GM18498 (cell line): ENCODE measurements around the gene AGAP2.
"Not testable (repeated sequence)": the region's sequence is repeated elsewhere in the genome, so short reads cannot be mapped to it uniquely, and the experiment has no call there.

Source experiments
- ATAC-seq: cut with Tn5 transposase; IDR thresholded peaks from one replicate; pipeline ENCODE4 v1.9.1; 2021; ENCODE audit warnings: mild to moderate bottlenecking, moderate library complexity; ENCODE audit not compliant: unreplicated experiment

AGAP2 gene

DNA sequence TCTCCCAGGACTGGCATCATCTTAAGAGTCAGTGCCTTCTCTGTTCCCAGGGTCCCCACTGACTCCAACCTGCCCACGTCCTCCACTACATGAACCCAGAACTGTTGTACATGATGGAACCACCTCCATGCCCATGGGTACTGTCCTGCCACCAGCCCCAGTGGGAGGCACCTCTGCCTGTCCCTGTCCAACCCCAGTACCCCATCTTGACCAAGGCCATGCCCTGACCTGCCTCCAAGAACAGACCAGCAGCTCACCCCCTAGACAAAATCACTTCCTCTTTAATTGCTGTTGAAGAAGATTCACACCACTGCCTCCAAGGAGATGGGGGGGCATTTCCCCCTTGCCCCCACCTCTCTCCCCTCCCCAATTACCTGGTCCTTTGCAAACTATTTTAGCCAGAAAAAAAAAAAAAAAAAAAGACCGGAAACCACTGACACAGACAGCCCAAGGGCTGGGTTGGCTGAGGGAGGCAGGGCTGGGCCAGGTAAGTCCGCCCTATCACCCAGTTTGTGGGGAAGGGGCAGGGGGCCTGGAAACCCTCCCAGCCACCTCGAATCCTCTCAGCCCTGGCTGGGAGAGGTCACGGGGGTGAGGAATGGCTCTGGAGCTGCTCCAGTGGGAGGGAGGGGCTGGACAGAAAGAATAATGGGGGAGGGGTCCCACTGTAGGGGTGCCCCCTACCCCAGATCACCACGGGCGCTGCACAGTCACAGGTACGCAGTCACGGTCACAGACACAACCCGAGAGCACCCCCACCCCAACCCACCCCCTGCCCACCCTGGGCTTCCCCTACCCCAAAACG lies 13.4 kb downstream of the AGAP2 start:
- no peak for ATAC-seq

DNA sequence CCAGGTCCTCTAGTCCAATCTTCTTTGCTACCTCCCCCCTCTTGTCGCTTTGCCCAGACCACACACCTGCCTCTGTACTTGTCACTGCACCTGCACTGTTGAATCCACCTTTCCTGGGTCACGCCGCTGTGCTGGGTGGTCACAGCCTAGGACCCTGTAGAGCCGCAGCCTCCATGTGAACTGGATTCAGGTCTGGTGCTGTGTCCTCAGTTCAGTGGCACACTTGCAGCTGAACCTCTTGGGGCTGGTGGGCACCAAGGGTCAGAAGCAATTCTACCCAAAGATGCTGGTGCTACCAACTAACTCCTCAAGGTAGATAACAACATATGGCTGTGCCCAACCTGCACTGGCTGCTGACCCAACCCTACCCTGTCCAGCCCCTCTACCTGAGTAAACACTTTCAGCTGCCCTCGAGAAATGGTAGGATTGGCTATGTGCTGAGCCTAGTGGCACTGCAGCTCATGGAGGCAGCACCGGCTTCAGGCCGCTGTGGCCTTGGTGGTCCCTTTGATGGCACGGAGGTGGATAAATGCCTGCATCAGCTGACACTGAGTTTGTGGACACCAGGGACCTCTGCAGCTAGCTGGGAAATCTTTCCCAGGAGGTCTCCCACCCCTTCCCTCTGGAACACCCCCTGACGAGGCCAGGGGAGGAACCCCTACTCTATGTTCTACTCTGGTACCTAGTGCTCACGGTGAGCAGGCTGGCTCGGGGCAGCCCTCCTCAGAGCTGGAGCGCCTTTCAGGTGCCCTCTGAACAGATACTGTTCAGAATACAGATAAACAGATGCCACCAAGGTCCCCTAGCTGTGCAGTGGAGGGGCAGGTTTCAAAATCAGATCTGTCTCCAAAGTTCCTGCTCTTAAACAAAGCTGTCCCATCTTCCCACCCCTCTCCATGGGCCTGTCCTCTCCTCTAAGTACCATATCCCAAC lies 14.3 kb downstream of the AGAP2 start:
- no peak for ATAC-seq

DNA sequence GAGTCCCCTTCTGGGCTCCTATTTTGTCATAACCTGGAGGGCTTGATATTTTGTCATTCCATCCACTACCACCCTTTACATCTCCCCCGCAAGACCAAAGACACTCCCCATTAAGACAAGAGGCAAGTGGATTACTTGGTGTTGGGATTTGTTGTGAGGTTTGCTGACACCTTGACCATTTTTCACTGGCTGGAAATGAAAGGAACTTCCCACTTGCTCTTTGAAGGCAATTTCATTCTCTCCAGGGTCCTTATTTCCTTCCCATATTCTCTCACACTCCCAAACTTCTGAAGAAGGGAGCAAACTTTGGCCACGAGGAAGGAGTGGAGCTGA lies 14.9 kb downstream of the AGAP2 start:
- ATAC-seq: no peak

DNA sequence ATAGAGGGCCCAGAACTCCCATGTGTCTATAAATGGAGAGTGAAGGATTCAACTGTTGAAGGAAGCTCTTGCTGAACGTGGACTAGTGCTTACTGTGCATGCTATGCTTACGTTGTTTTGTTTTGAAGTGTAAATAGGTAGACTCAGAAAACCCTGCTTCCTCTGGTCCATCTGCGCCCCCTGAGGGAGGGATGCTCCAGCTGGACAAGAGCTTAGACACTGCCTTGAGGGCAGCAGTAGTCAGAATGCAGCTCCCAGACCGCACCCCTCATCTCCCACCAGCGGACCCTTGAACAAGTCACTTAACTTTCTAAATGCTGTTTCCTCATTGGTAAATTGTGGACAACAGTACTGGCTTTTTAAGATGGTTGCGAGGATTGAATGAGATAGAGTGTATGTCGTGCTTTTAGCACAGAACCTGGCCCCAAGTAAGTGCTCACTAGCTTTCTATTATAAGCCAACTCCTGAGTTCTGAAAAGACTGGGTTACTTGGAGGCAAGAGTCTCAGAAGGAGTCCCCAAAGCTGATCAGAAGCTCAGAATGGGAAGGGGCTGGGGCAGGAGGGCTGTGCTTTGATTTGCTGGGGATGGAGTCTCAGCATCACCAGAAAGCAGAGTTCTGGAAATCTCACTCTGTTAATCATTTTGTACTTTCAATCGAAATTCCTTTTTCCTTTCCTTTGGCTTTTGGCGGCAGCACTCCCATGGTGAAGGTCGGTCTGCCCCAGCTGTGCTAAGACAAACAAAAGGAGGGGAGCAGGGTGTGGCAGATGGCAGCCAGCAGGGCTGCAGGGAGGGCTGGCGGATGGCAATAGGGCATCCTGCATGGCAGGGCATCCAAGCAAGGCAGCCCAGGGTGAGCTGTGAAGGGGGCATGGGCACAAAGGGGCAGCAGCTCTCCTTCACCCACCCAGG lies 15.6 kb downstream of the AGAP2 start:
- no peak for ATAC-seq

DNA sequence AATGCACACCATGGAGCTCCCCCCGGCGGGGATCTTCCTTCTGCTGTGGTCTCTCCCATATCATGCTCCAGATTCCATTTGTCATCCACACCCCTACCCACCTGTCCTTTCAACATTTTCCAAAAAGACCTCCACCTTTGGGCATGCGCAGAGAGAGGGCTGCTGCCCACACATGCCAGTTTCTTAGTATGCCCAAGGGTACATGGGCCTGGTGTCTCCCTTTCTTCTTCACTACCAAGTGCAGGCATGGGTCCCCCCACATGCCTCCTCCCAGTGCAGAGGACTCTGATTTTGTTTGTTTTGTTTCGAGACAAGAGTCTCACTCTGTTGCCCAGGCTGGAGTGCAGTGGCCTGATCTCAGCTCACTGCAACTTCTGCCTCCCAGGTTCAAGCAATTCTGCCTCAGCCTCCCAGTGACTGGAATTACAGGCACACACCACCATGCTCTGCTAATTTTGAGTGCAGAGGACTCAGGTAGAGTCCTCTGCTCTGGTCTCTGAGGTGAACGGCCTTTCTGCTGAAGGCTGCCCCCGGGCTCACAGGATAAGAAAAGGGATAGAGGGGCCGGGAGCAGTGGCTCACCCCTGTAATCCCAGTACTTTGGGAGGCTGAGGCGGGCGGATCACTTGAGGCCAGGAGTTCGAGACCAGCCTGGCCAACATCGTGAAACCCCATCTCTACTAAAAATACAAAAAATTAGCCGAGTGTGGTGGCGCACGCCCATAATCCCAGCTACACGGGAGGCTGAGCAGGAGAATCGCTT lies 16.5 kb downstream of the AGAP2 start:
- ATAC-seq: not testable (repeated sequence)

DNA sequence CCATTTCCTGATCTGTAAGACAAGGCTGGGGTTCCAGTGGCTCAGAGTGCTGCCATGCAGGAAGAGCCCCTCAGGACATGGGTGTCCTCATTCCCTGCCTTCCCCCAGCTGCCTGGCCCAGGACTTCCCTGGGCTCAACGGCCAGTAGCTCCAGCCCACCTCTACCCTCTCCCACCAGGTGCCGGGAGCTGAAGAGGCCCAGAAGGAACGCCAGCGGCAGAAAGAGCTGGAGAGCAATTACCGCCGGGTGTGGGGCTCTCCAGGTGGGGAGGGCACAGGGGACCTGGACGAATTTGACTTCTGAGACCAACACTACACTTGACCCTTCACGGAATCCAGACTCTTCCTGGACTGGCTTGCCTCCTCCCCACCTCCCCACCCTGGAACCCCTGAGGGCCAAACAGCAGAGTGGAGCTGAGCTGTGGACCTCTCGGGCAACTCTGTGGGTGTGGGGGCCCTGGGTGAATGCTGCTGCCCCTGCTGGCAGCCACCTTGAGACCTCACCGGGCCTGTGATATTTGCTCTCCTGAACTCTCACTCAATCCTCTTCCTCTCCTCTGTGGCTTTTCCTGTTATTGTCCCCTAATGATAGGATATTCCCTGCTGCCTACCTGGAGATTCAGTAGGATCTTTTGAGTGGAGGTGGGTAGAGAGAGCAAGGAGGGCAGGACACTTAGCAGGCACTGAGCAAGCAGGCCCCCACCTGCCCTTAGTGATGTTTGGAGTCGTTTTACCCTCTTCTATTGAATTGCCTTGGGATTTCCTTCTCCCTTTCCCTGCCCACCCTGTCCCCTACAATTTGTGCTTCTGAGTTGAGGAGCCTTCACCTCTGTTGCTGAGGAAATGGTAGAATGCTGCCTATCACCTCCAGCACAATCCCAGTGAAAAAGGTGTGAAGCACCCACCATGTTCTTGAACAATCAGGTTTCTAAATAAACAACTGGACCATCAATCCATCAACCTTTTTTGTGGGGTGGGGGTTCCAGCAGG lies 17.6 kb downstream of the AGAP2 start:
- ATAC-seq: no peak

DNA sequence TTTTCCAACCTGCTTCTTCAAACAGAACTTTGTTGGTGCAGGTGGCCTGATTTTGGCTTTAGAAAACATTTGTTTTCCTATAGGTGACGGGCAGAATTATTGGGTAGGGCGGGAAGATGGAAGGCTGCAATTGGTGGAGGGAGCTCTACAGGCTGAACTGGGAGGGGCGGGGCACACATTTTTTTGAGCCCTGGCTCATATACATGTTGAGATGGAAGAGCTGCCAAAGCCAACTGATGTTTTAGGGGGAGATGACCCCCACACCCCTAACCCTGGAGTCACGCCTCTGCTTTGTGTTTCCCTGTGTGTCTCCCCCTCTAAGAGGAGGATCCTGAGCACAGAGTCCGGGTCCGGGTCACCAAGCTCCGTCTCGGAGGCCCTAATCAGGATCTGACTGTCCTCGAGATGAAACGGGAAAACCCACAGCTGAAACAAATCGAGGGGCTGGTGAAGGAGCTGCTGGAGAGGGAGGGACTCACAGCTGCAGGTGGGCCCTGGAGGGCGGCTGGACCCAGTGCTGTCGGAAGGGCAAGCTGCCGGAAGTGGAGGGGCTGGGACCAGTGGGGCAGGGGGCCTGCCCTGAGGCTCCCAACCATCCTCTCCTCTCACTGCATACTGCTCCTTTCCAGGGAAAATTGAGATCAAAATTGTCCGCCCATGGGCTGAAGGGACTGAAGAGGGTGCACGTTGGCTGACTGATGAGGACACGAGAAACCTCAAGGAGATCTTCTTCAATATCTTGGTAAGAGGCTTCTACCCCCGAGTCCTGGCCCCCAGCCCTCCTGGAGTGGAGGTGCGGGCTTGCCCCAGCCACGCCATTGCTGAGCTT lies 18.6 kb downstream of the AGAP2 start:
- ATAC-seq: no peak

DNA sequence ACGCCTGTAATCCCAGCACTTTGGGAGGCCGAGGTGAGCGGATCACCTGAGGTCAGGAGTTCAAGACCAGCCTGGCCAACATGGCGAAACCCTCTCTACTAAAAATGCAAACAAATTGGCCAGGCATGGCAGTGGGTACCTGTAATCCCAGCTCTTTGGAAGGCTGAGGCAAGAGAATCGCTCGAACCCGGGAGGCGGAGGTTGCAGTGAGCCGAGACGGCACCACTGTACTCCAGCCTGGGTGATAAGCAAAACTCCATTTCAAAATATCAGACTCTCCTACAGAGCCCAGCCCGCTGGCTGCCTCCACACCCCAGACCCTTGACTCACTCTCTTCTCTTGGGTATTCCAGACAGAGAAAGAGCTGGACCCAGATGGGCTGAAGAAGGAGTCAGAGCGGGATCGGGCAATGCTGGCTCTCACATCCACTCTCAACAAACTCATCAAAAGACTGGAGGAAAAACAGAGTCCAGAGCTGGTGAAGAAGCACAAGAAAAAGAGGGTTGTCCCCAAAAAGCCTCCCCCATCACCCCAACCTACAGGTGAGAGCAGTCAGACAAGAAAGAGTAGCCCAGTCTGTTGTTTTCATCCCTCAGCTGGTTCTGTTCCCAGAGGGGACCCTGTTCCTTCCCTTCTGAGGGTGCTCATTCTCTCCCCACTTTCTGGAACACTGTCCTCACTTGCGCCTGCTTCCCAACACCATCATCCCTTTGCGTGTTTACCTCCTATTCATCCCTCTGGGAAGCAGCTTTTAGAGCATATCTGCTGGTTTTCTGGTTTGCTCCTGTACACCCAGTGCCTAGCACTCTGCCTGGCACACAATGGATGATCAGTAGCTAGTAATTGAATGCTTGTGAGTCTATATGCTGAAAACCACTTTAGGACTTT lies 19.7 kb downstream of the AGAP2 start:
- ATAC-seq: no peak

DNA sequence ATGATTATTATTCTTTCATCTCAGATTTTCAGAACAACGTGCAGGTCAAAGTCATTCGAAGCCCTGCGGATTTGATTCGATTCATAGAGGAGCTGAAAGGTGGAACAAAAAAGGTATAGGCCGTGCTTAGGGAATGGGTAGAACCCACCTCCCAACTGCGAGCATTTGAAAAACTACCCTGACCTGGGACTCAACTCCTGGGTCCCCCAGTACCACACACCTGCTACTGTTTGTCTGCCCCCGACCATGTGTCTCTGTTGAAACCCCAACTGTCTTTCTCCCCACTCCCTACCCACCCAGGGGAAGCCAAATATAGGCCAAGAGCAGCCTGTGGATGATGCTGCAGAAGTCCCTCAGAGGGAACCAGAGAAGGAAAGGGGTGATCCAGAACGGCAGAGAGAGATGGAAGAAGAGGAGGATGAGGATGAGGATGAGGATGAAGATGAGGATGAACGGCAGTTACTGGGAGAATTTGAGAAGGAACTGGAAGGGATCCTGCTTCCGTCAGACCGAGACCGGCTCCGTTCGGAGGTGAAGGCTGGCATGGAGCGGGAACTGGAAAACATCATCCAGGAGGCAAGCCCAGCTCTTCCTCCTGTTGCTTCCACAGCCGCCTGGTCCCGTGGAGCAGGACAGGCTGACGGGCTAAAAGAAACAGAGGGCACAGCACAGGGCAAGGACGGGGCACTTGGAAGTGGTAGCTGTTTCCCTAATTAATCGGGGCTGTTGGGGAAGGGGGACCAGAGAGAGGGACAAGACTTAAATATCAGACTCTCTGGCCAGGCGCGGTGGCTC lies 20.5 kb downstream of the AGAP2 start:
- ATAC-seq: no peak

DNA sequence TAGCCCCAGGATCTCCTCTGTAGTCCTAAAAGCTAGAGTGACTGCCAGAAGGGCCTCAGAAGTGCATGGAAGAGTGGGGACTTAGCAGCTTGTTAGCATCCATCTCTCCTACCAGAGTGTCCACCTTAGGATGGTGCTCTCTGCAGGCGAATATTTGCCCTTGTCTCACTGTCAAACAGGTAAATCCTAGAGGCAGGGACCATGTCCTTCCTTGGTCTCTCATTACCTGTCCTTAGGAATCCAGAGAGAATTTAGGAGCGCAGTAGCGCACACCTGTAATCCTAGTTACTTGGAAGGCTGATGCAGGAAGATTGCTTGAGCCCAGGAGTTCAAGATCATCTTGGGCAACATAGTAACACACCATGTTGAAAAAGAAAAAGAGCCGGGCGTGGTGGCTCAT lies 21.4 kb downstream of the AGAP2 start:
- ATAC-seq: no peak

DNA sequence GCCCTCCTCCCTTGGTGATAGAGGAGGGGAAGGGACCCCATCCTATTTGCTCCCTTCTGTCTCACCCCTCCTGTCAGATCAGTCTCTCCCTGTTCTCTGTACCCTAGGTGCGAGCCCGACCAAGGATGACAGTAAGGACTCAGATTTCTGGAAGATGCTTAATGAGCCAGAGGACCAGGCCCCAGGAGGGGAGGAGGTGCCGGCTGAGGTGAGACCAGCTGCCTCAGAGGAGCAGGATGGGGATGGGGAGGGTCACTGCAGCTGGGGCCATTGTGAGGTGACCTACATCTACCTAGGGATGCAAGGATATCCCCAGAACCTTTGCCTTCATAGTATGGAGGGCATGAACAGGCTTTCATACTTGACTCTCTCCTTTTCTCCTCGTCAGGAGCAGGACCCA lies 22.2 kb downstream of the AGAP2 start:
- ATAC-seq: no peak

DNA sequence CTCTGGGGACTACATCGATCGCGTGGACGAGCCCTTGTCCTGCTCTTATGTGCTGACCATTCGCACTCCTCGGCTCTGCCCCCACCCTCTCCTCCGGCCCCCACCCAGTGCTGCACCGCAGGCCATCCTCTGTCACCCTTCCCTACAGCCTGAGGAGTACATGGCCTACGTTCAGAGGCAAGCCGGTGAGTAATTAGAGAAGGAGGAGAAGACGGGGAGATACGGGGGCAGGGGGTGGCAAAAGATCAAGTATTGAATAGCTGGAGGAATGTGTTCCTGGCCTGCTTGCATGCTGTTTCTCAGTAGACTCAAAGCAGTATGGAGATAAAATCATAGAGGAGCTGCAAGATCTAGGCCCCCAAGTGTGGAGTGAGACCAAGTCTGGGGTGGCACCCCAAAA lies 22.8 kb downstream of the AGAP2 start:
- no peak for ATAC-seq

DNA sequence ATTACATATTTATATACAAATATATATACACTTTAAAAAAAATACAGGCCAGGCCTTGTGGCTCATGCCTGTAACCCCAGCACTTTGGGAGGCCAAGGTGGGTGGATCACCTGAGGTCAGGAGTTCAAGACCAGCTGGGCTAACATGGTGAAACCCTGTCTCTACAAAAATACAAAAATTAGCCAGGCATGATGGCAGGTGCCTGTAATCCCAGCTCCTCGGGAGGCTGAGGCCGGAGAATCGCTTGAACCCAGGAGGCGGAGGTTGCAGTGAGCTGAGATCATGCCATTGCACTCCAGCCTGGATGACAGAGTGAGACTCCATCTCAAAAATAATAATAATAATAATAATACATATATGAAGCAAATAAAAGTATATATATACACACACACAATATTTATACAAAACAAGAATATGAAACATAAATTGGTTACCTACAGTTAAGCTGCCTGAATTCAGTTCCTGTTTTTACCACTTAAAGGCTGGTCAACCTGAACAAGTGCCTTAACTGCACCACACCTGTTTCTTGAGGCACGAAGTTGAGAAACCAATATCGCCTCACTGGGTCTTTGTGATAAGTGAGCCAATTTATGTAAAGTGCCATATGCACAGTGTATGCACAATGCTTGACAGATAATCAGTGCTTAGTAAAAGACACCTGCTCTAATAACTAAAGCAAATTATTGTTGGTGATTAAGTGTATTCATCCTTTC lies 23.4 kb downstream of the AGAP2 start:
- ATAC-seq: not testable (repeated sequence)

DNA sequence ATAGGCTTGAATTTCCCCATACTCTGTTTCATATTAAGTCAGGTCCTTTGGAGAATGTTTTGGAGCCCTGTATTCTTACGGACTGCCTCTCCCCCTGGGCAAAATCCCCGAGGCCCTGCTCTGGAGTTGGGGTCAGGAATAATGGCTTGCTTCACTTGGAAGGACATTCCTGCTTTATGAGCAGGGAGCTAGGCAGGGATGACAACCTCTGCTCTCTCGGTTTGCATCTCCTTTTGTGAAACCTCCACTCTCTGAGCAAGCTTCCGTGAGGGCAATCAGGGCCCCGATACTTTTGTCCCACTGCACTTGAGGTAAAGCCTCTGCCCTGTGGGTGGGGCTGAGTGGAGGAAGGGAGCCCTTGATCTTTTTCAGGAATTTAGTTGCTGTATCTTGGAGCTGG lies 25.3 kb downstream of the AGAP2 start:
- no peak for ATAC-seq

DNA sequence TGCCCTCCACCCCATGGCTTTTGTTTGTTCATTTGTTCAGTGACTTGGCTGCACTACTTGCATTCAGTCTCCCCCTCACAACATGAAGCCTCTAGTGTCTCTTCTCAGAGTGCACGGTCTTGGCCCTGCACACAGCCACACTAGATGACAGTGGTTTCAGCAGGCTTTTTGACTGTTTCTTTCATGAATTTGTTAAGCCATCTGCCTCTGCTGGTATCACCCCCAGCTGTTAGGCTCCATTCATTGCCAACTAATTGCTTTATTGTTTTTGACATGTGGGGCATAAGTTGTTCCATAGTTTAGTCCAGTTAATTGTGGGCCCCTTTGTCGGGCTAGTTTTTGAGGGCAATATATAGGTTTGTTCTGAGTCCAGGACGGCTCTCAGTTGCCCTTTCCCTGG lies 25.8 kb downstream of the AGAP2 start:
- ATAC-seq: no peak

DNA sequence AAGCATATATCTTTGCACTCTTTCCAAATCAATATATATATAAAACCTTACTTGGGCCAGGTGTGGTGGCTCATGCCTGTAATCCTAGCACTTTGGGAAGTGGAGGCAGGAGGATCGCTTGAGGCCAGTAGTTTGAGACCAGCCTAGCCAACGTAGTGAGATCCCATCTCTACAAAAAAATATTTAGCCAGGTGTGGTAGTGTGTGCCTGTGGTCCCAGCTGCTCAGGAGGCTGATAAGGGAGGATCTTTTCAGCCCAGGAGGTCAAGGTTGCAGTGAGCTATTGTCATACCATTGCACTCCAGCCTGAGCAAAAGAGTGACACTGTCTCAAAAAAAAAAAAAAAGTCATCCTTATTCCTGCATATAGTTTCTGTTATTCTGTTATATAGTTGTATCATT lies 30.2 kb downstream of the AGAP2 start:
- ATAC-seq: no peak
